Activated naive CD8-positive, alpha-beta T cell (primary cell): ENCODE results near the gene SLCO3A1.

Experiments used
- H3K27ac Mint-ChIP-seq: one replicate; pipeline ENCODE4 v1.8.0; 2021; ENCODE audit warnings: mixed read lengths
- H3K27me3 Mint-ChIP-seq: one replicate; pipeline ENCODE4 v1.8.0; 2021; ENCODE audit warnings: mixed read lengths
- H3K36me3 Mint-ChIP-seq: one replicate; pipeline ENCODE4 v1.8.0; 2021; ENCODE audit warnings: mixed read lengths
- H3K4me1 Mint-ChIP-seq: one replicate; pipeline ENCODE4 v1.8.0; 2021; ENCODE audit warnings: low read depth, mixed read lengths
- H3K4me3 Mint-ChIP-seq: one replicate; pipeline ENCODE4 v1.8.0; 2021; ENCODE audit warnings: mild to moderate bottlenecking, mixed read lengths
- H3K9me3 Mint-ChIP-seq: one replicate; pipeline ENCODE4 v1.8.0; 2021; ENCODE audit warnings: low read depth, mixed read lengths

SLCO3A1 gene

GRCh38 chr15:92012368-92012629 lies 158.8 kb downstream of the SLCO3A1 start:
- H3K4me3 Mint-ChIP-seq = peak overlapping the region; percentile 32
- peaks cover 4% of the 10 kb centered on the region for H3K36me3 Mint-ChIP-seq
- H3K9me3 Mint-ChIP-seq = no peaks in the 10 kb centered on the region
- peak overlapping the region; percentile 78 for H3K27ac Mint-ChIP-seq
- H3K4me1 Mint-ChIP-seq = peaks cover 53% of the 10 kb centered on the region
- no peaks in the 10 kb centered on the region for H3K27me3 Mint-ChIP-seq

- H3K27me3 Mint-ChIP-seq = no peaks in the 10 kb centered on the region
- peaks cover 50% of the 10 kb centered on the region for H3K4me1 Mint-ChIP-seq
- no peak overlapping the region for H3K27ac Mint-ChIP-seq
- H3K4me3 Mint-ChIP-seq = no peak overlapping the region
- no peaks in the 10 kb centered on the region for H3K9me3 Mint-ChIP-seq
- peaks cover 3% of the 10 kb centered on the region for H3K36me3 Mint-ChIP-seq
Measured at GRCh38 chr15:92012881-92013280, 159.4 kb downstream of the SLCO3A1 start.

- H3K27me3 Mint-ChIP-seq = no peaks in the 10 kb centered on the region
- no peak overlapping the region for H3K27ac Mint-ChIP-seq
- no peak overlapping the region for H3K4me3 Mint-ChIP-seq
- H3K9me3 Mint-ChIP-seq = no peaks in the 10 kb centered on the region
- peaks cover 35% of the 10 kb centered on the region for H3K4me1 Mint-ChIP-seq
- H3K36me3 Mint-ChIP-seq = peaks cover 3% of the 10 kb centered on the region
Measured at GRCh38 chr15:92014281-92015030, 160.9 kb downstream of the SLCO3A1 start.

GRCh38 chr15:92017882-92018534 lies 164.5 kb downstream of the SLCO3A1 start:
- no peak overlapping the region for H3K27ac Mint-ChIP-seq
- peaks cover 3% of the 10 kb centered on the region for H3K36me3 Mint-ChIP-seq
- H3K4me3 Mint-ChIP-seq = no peak overlapping the region
- H3K27me3 Mint-ChIP-seq = no peaks in the 10 kb centered on the region
- H3K4me1 Mint-ChIP-seq = peaks cover 22% of the 10 kb centered on the region
- H3K9me3 Mint-ChIP-seq = no peaks in the 10 kb centered on the region

GRCh38 chr15:92018535-92019239 lies 165.2 kb downstream of the SLCO3A1 start:
- Mint-ChIP-seq H3K36me3 (peaks cover 3% of the 10 kb centered on the region), H3K9me3 (no peaks in the 10 kb centered on the region), H3K4me1 (peaks cover 19% of the 10 kb centered on the region), H3K4me3 (no peak overlapping the region), H3K27ac (no peak overlapping the region), H3K27me3 (no peaks in the 10 kb centered on the region)

- Mint-ChIP-seq H3K36me3 (peaks cover 4% of the 10 kb centered on the region), H3K9me3 (no peaks in the 10 kb centered on the region), H3K4me3 (no peak overlapping the region), H3K4me1 (peaks cover 19% of the 10 kb centered on the region), H3K27ac (no peak overlapping the region), H3K27me3 (no peaks in the 10 kb centered on the region)
Measured at GRCh38 chr15:92019706-92020105, 166.2 kb downstream of the SLCO3A1 start.

- Mint-ChIP-seq H3K4me1 (peaks cover 21% of the 10 kb centered on the region), H3K36me3 (peaks cover 6% of the 10 kb centered on the region), H3K27ac (no peak overlapping the region), H3K27me3 (no peaks in the 10 kb centered on the region), H3K9me3 (no peaks in the 10 kb centered on the region), H3K4me3 (no peak overlapping the region)
Measured at GRCh38 chr15:92020207-92020606, 166.7 kb downstream of the SLCO3A1 start.

GRCh38 chr15:92020804-92021203 lies 167.3 kb downstream of the SLCO3A1 start:
- Mint-ChIP-seq H3K4me3 (no peak overlapping the region), H3K9me3 (no peaks in the 10 kb centered on the region), H3K4me1 (peaks cover 21% of the 10 kb centered on the region), H3K36me3 (peaks cover 6% of the 10 kb centered on the region), H3K27me3 (no peaks in the 10 kb centered on the region), H3K27ac (no peak overlapping the region)

- no peaks in the 10 kb centered on the region for H3K9me3 Mint-ChIP-seq
- H3K36me3 Mint-ChIP-seq = peaks cover 8% of the 10 kb centered on the region
- no peaks in the 10 kb centered on the region for H3K27me3 Mint-ChIP-seq
- H3K4me3 Mint-ChIP-seq = no peak overlapping the region
- H3K4me1 Mint-ChIP-seq = peaks cover 18% of the 10 kb centered on the region
- no peak overlapping the region for H3K27ac Mint-ChIP-seq
Measured at GRCh38 chr15:92021792-92022191, 168.3 kb downstream of the SLCO3A1 start.

GRCh38 chr15:92023965-92024364 lies 170.5 kb downstream of the SLCO3A1 start:
- Mint-ChIP-seq H3K4me1 (peaks cover 18% of the 10 kb centered on the region), H3K27me3 (no peaks in the 10 kb centered on the region), H3K9me3 (no peaks in the 10 kb centered on the region), H3K4me3 (no peak overlapping the region), H3K27ac (no peak overlapping the region), H3K36me3 (peaks cover 5% of the 10 kb centered on the region)

- Mint-ChIP-seq H3K36me3 (peaks cover 5% of the 10 kb centered on the region), H3K4me3 (no peak overlapping the region), H3K27ac (no peak overlapping the region), H3K4me1 (peaks cover 17% of the 10 kb centered on the region), H3K27me3 (no peaks in the 10 kb centered on the region), H3K9me3 (no peaks in the 10 kb centered on the region)
Measured at GRCh38 chr15:92025706-92026270, 172.3 kb downstream of the SLCO3A1 start.

- Mint-ChIP-seq H3K27ac (no peak overlapping the region), H3K9me3 (no peaks in the 10 kb centered on the region), H3K27me3 (no peaks in the 10 kb centered on the region), H3K4me3 (no peak overlapping the region), H3K36me3 (peaks cover 8% of the 10 kb centered on the region), H3K4me1 (peaks cover 8% of the 10 kb centered on the region)
Measured at GRCh38 chr15:92028389-92028724, 174.8 kb downstream of the SLCO3A1 start.

GRCh38 chr15:92029767-92030166 lies 176.3 kb downstream of the SLCO3A1 start:
- Mint-ChIP-seq H3K4me1 (peaks cover 12% of the 10 kb centered on the region), H3K27ac (no peak overlapping the region), H3K9me3 (no peaks in the 10 kb centered on the region), H3K4me3 (no peak overlapping the region), H3K27me3 (no peaks in the 10 kb centered on the region), H3K36me3 (peaks cover 9% of the 10 kb centered on the region)

- H3K4me1 Mint-ChIP-seq = peaks cover 9% of the 10 kb centered on the region
- H3K9me3 Mint-ChIP-seq = no peaks in the 10 kb centered on the region
- no peak overlapping the region for H3K27ac Mint-ChIP-seq
- H3K27me3 Mint-ChIP-seq = no peaks in the 10 kb centered on the region
- H3K36me3 Mint-ChIP-seq = peaks cover 9% of the 10 kb centered on the region
- no peak overlapping the region for H3K4me3 Mint-ChIP-seq
Measured at GRCh38 chr15:92033314-92033713, 179.8 kb downstream of the SLCO3A1 start.

GRCh38 chr15:92033723-92034122 lies 180.2 kb downstream of the SLCO3A1 start:
- Mint-ChIP-seq H3K27me3 (no peaks in the 10 kb centered on the region), H3K36me3 (peaks cover 9% of the 10 kb centered on the region), H3K4me1 (peaks cover 9% of the 10 kb centered on the region), H3K9me3 (no peaks in the 10 kb centered on the region), H3K27ac (no peak overlapping the region), H3K4me3 (no peak overlapping the region)
